AG09319 (cell line): ENCODE measurements around the gene COLGALT1.
"Not testable (repeated sequence)": the region's sequence is repeated elsewhere in the genome, so short reads cannot be mapped to it uniquely, and the experiment has no call there.

ENCODE experiments used
- DNase-seq: peaks from one replicate; pipeline ENCODE4 v3.0.0-alpha.2; 2010; ENCODE audit warnings: low read depth; ENCODE audit errors: extremely low read depth
- TF ChIP-seq, protein P1 (sequence below): IDR thresholded peaks from 2 replicates; pipeline ENCODE4 v1.5.1; 2011; ENCODE audit warnings: low read depth, mild to moderate bottlenecking, inconsistent platforms, low read length, moderate library complexity

Gene COLGALT1

DNA sequence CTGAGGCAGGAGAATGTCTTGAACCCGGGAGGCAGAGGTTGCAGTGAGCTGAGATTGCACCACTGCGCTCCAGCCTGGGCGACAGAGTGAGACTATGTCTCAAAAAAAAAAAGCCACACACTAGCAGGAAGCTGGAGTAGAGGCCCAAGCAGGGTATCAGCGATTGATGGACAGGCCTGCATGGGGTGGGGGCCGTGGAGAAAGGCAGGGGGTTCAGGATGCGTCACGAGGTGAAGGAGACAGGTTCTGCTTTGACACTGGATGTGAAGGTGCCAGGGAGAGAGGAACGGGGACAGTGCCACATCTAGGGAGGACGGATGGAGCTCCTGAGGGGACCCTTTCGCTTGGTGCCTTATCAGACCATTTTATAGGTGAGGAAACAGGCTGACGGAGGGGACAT lies 7.1 kb downstream of the COLGALT1 start:
- no peak for DNase-seq

GRCh38 chr19:17564781-17565180 lies 9.3 kb downstream of the COLGALT1 start:
- DNase-seq = no peak
- TF ChIP-seq, protein P1, sequence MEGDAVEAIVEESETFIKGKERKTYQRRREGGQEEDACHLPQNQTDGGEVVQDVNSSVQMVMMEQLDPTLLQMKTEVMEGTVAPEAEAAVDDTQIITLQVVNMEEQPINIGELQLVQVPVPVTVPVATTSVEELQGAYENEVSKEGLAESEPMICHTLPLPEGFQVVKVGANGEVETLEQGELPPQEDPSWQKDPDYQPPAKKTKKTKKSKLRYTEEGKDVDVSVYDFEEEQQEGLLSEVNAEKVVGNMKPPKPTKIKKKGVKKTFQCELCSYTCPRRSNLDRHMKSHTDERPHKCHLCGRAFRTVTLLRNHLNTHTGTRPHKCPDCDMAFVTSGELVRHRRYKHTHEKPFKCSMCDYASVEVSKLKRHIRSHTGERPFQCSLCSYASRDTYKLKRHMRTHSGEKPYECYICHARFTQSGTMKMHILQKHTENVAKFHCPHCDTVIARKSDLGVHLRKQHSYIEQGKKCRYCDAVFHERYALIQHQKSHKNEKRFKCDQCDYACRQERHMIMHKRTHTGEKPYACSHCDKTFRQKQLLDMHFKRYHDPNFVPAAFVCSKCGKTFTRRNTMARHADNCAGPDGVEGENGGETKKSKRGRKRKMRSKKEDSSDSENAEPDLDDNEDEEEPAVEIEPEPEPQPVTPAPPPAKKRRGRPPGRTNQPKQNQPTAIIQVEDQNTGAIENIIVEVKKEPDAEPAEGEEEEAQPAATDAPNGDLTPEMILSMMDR = no peak

More for the DNA sequence above, 7.1 kb downstream of the COLGALT1 start:
- TF ChIP-seq, protein P1 = no peak

GRCh38 chr19:17565611-17566010 lies 10.2 kb downstream of the COLGALT1 start:
- no peak for DNase-seq
- TF ChIP-seq, protein P1 = no peak

- DNase-seq = no peak
- TF ChIP-seq, protein P1 = no peak
Measured at GRCh38 chr19:17567940-17568339, 12.5 kb downstream of the COLGALT1 start.

- not testable (repeated sequence) for DNase-seq
Measured at GRCh38 chr19:17570291-17570690, 14.8 kb downstream of the COLGALT1 start.

DNA sequence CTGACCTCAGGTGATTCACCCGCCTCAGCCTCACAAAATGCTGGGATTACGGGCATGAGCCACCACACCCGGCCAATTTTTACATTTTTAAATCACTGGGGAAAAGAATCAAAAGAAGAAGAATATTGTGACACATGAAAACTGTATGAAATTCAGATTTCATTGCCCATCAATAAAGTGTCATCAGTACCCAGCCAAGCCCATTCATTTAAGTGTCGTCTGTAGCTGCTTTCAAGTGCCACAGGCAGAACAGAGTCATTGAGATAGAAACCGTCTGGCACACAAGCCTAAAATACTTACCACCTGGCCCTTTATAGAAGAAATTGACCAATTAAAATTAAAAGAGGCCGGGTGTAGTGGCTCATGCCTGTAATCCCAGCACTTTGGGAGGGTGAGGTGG lies 15.3 kb downstream of the COLGALT1 start:
- no peak for DNase-seq
- TF ChIP-seq, protein P1 = no peak

DNA sequence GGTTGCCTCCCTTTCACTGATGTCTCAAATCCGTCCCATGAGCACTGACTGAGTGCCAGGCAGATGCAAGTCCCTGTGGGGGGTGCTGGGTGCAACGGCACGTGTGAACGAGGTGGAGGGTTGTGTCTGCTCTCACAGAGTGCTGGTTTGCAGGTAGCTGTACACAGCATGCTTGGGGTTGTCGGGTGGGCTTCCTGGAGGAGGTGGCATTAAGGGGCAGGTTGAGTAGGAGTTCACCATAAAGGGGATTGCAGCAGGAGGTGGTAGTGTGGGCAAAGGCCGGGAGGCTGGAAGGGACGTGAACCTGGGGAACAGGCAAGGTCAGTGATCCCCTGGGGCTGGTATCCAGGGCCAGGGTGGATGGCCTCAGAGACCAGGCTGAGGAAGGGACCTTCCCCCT lies 17.2 kb downstream of the COLGALT1 start:
- TF ChIP-seq, protein P1 = no peak
- no peak for DNase-seq

DNA sequence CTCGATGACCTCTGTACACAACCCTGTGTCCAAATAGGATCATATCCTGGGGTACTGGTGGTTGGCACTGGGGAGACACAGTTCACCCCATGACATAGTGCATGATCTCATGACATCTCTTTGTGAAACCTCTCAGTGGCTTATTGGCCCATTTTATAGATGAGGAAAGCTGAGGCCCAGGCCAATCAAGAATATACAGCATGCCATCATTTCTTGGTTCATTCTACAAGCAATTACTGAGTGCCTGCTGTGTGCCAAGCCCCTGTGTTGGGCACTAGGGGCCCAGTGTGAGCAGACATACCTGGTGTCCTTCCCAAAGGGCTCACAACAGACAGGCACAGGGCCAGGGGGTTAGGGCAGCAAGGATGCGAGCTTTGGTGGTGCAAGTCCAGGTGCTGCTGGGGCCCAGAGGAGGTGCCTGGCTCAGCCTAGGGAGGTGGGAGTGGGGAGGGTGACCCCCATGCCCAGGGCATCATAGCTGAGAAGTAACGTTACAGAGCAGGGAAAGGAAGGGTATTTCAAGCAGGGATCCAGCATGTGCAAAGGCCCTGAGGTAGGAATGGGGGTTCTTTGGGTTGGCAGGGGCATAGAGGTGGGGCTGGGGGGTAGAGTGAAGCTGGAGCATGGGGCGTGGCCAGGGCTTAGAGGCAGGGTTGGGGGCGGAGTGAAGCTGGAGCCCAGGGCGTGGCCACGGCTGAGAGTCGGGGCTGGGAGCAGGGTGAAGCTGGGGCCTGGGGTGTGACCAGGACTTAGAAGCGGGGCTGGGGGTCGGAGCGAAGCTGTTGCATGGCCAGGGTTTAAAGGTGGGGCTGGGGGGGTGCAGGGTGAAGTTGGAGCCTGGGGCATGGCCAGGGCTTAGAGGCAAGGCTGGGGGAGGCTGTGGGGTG lies 20.7 kb downstream of the COLGALT1 start:
- DNase-seq = no peak

More for the DNA sequence above, 20.7 kb downstream of the COLGALT1 start:
- TF ChIP-seq, protein P1 = no peak
